ENCODE results near the gene STXBP5.

DNA sequence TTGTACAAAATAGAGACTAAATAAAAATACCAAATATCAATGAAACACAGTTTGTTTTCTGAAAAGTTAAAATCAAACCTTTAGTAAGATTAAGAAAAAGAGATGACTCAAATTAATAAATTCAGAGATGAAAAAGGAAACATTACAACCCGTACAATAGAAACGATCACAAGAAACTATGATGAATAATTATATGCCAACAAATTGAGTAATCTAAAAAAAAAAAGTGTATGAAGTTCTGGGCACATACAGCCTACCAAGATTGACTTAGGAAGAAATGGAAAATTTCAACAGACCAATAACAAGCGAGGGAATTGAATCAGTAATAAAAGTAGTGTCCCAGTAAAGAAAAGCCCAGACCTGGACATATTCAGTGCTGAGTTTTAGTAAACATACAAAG is 94.8 kb downstream of the STXBP5 start:
- TF ChIP-seq POLR2A (IDR thresholded peaks at IDR 0.05; ENCODE audit: low read length): no peak
- TF ChIP-seq GATA1 (IDR thresholded peaks at IDR 0.05; ENCODE audit: low read depth, low read length): no peak
